Prostate gland (tissue), 2 donors: Measurements from ENCODE around the gene SLC24A4.

Experiments
- POLR2AphosphoS5 ChIP-seq: sonication (generic); formaldehyde crosslinking; IDR thresholded peaks from one replicate; pipeline ENCODE4 v1.6.1; 2017; ENCODE audit warnings: antibody characterized with exemption
- TF ChIP-seq, protein P1 (sequence below), 4 experiments: fragments of 200-600 bp in 2 of 4; fragments of 450-650 bp in 2 of 4; sonication (generic) in 2 of 4; IDR thresholded peaks; 1 replicate in 3 of 4; 2 replicates in 1 of 4; pipeline ENCODE4 v1.5.1; 2016 to 2019; ENCODE audit warnings: antibody characterized with exemption in 4 of 4, mild to moderate bottlenecking in 2 of 4, moderate library complexity in 2 of 4

DNA sequence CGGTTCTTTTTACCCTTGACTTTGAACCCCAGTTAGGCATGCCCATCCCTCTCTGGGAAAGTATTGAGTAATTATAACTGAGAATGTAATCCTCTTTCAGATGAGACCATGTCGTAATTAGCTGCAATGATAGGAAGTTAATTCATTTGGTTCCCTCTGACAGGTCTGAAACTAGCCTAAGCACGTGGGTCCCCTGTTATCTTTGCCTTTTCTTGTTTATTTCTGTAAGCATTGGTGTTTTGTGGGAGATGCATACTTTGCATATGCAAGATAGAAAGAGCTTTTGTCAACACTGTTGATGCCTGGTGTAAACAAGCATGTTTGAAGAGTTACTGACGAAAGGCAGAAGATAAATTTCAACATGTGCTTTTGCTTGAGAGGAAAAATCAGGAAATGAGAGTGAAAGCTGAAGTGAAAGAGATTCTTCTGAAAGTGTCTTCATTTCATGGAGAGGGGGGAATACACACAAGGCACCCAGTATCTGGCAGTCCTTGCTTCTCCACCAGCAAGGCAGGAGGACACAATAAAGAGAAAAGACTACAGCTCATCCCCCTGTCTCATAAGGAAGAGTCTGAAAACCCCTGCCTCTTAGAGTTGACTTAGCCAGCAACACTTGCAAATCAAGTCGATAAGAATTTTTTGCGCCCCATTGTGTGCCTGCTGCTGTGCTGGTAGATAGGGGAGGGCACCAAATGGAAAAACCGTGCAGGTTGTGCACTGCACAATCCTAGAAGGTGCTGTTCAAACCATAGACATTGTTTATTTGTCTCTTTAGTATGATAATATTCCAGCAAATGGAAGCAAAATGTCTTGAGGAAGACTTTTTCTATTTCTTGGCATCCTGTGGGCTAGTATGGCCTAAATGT lies 77.8 kb downstream of the SLC24A4 start:
- TF ChIP-seq POLR2AphosphoS5, result no peak
- TF ChIP-seq, protein P1, sequence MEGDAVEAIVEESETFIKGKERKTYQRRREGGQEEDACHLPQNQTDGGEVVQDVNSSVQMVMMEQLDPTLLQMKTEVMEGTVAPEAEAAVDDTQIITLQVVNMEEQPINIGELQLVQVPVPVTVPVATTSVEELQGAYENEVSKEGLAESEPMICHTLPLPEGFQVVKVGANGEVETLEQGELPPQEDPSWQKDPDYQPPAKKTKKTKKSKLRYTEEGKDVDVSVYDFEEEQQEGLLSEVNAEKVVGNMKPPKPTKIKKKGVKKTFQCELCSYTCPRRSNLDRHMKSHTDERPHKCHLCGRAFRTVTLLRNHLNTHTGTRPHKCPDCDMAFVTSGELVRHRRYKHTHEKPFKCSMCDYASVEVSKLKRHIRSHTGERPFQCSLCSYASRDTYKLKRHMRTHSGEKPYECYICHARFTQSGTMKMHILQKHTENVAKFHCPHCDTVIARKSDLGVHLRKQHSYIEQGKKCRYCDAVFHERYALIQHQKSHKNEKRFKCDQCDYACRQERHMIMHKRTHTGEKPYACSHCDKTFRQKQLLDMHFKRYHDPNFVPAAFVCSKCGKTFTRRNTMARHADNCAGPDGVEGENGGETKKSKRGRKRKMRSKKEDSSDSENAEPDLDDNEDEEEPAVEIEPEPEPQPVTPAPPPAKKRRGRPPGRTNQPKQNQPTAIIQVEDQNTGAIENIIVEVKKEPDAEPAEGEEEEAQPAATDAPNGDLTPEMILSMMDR (IDR thresholded peaks at IDR 0.05), result no peak
